HCT116 (cell line): Measurements from ENCODE around the gene OSBPL10. TPM values are rescaled to one million over a fixed set of nuclear protein-coding genes. Genes with fewer than 3 reads are reported as not detected.

ENCODE experiments used
- ATAC-seq: fragments of 200-7000 bp; cut with Tn5 transposase; 2 replicates; pipeline ENCODE4 v1.9.1; 2020; ENCODE audit warnings: mild to moderate bottlenecking, moderate library complexity
- BruUV-seq: library from RNA; stranded (reverse); fragments of 400-500 nt; replicated peaks from 2 replicates; lab custom pipeline; 2021; lab: Mats Ljungman, UMichigan
- CTCF ChIA-PET: fragments of 300-600 bp; sonication (Branson Sonifier 250); formaldehyde crosslinking; loops from one replicate; lab custom pipeline; 2021; ENCODE audit warnings: antibody characterized with exemption; lab: Charles Lee
- POLR2A ChIA-PET: fragments of 300-600, 350-600 bp; sonication (Branson Sonifier 250); formaldehyde crosslinking; loops from one replicate; lab custom pipeline; 2021; ENCODE audit warnings: antibody characterized with exemption; lab: Charles Lee
- RAD21 ChIA-PET, 2 experiments: fragments of 300-600 bp; sonication (Branson Sonifier 250); formaldehyde crosslinking; loops; one replicate each; lab custom pipeline; 2023; ENCODE audit warnings: low total read pairs in 2 of 2; ENCODE audit not compliant: uncharacterized antibody in 2 of 2, unreplicated experiment in 2 of 2, low non-redundant PET in 1 of 2; lab: Charles Lee
- DNase-seq: peaks from one replicate; pipeline ENCODE4 v3.0.0-alpha.2; 2010; ENCODE audit warnings: low read depth, low spot score
- H2AFZ ChIP-seq: fragments of 200-600 bp; shearing (Covaris generic), sonication (generic); 2 replicates; pipeline ENCODE4 v1.6.1; 2017; ENCODE audit warnings: low read depth, mixed run types, mixed read lengths, antibody characterized with exemption, low read length; ENCODE audit not compliant: poor library complexity, severe bottlenecking
- H3K27ac ChIP-seq: 2 replicates; pipeline ENCODE4 v1.5.1; 2012; ENCODE audit warnings: low read depth, low read length
- H3K27me3 ChIP-seq: fragments of 200-600 bp; sonication (generic); 2 replicates; pipeline ENCODE4 v1.6.1; 2016; ENCODE audit warnings: mixed run types, low read length, mixed read lengths; ENCODE audit not compliant: insufficient read depth
- H3K36me3 ChIP-seq, 2 experiments: fragments of 200-500 bp in 1 of 2; fragments of 200-600 bp in 1 of 2; sonication (Bioruptor generic) in 1 of 2; sonication (generic) in 1 of 2; 2 replicates each; pipeline versions ENCODE4 v1.5.1 to v1.6.1; 2014 to 2016; ENCODE audit warnings: low read length in 2 of 2, inconsistent platforms in 1 of 2, mixed read lengths in 1 of 2, mixed run types in 1 of 2; ENCODE audit not compliant: insufficient read depth in 2 of 2, control insufficient read depth in 1 of 2
- H3K4me1 ChIP-seq, 2 experiments: fragments of 200-600 bp in 1 of 2; sonication (generic) in 1 of 2; 2 replicates each; pipeline versions ENCODE4 v1.5.1 to v1.6.1; 2012 to 2017; ENCODE audit warnings: low read length in 2 of 2, inconsistent platforms in 1 of 2, mild to moderate bottlenecking in 1 of 2, mixed read lengths in 1 of 2, mixed run types in 1 of 2, moderate library complexity in 1 of 2; ENCODE audit not compliant: insufficient read depth in 2 of 2, control insufficient read depth in 1 of 2
- H3K4me2 ChIP-seq: fragments of 200-600 bp; sonication (generic); 2 replicates; pipeline ENCODE4 v1.6.1; 2017; ENCODE audit warnings: mixed run types, low read length, mixed read lengths
- H3K4me3 ChIP-seq, 2 experiments: fragments of 200-600 bp in 1 of 2; sonication (generic) in 1 of 2; replicated peaks in 1 of 2; 2 replicates each; pipeline ENCODE4 v1.5.1; 2011 to 2016; ENCODE audit warnings: low read length in 2 of 2, control low read depth in 1 of 2, low read depth in 1 of 2, mild to moderate bottlenecking in 1 of 2, mixed read lengths in 1 of 2, mixed run types in 1 of 2
- H3K79me2 ChIP-seq: fragments of 200-600 bp; sonication (generic); 2 replicates; pipeline ENCODE4 v1.6.1; 2017; ENCODE audit warnings: mild to moderate bottlenecking, mixed run types, low read length, moderate library complexity, mixed read lengths; ENCODE audit not compliant: insufficient read depth
- H3K9ac ChIP-seq: fragments of 200-600 bp; sonication (generic); 2 replicates; pipeline ENCODE4 v1.6.1; 2016; ENCODE audit warnings: low read length, mixed read lengths
- H3K9me2 ChIP-seq: fragments of 200-600 bp; sonication (generic), shearing (Covaris generic); 2 replicates; pipeline ENCODE4 v1.6.1; 2017; ENCODE audit warnings: mixed run types, mild to moderate bottlenecking, moderate library complexity; ENCODE audit not compliant: insufficient read depth
- H3K9me3 ChIP-seq, 2 experiments: fragments of 200-500 bp in 1 of 2; fragments of 200-600 bp in 1 of 2; sonication (Bioruptor generic) in 1 of 2; sonication (generic) in 1 of 2; 2 replicates each; pipeline ENCODE4 v1.6.1; 2014 to 2017; ENCODE audit warnings: low read length in 2 of 2, mixed read lengths in 2 of 2, inconsistent platforms in 1 of 2, low read depth in 1 of 2, mild to moderate bottlenecking in 1 of 2, mixed run types in 1 of 2, moderate library complexity in 1 of 2; ENCODE audit not compliant: control insufficient read depth in 1 of 2, insufficient read depth in 1 of 2
- H4K20me1 ChIP-seq: fragments of 200-600 bp; sonication (generic), shearing (Covaris generic); 2 replicates; pipeline ENCODE4 v1.6.1; 2017; ENCODE audit warnings: mixed run types, mild to moderate bottlenecking, moderate library complexity; ENCODE audit not compliant: insufficient read depth
- ATF3 ChIP-seq: IDR thresholded peaks from 2 replicates; pipeline ENCODE4 v1.6.1; 2012
- CBX3 ChIP-seq: IDR thresholded peaks from 2 replicates; pipeline ENCODE4 v1.6.1; 2012; ENCODE audit warnings: low read depth
- EZH2 ChIP-seq: fragments of 200-600 bp; sonication (generic); IDR thresholded peaks from 2 replicates; pipeline ENCODE4 v1.6.1; 2017; ENCODE audit warnings: antibody characterized with exemption, mixed run types
- FOSL1 ChIP-seq: IDR thresholded peaks from 2 replicates; pipeline ENCODE4 v1.6.1; 2012; ENCODE audit warnings: low read depth
- JUND ChIP-seq: IDR thresholded peaks from 2 replicates; pipeline ENCODE4 v1.6.1; 2012
- MAX ChIP-seq: IDR thresholded peaks from 2 replicates; pipeline ENCODE4 v1.6.1; 2012
- POLR2A ChIP-seq: IDR thresholded peaks from 2 replicates; pipeline ENCODE4 v1.7.0; 2011; ENCODE audit warnings: borderline replicate concordance; ENCODE audit not compliant: insufficient read depth, insufficient read length; ENCODE audit errors: extremely low read depth
- POLR2AphosphoS5 ChIP-seq: IDR thresholded peaks from 2 replicates; pipeline ENCODE4 v1.6.1; 2011; ENCODE audit warnings: mild to moderate bottlenecking, low read depth, low read length, moderate library complexity
- RAD21 ChIP-seq: IDR thresholded peaks from 2 replicates; pipeline ENCODE4 v1.6.1; 2012; ENCODE audit warnings: low read depth, mild to moderate bottlenecking
- REST ChIP-seq: IDR thresholded peaks from 2 replicates; pipeline ENCODE4 v1.6.1; 2012; ENCODE audit warnings: low read depth
- SP1 ChIP-seq: IDR thresholded peaks from 2 replicates; pipeline ENCODE4 v1.6.1; 2012; ENCODE audit warnings: low read depth
- SRF ChIP-seq: IDR thresholded peaks from 2 replicates; pipeline ENCODE4 v1.6.1; 2012; ENCODE audit warnings: low read depth
- TCF7L2 ChIP-seq: IDR thresholded peaks from 2 replicates; pipeline ENCODE4 v1.7.0; 2011; ENCODE audit warnings: borderline replicate concordance, inconsistent platforms; ENCODE audit not compliant: insufficient read depth, insufficient read length; ENCODE audit errors: extremely low read depth
- YY1 ChIP-seq: IDR thresholded peaks from 2 replicates; pipeline ENCODE4 v1.6.1; 2011; ENCODE audit warnings: low read length, low read depth, moderate library complexity, mild to moderate bottlenecking; ENCODE audit not compliant: insufficient replicate concordance; ENCODE audit errors: extremely low read depth
- ZFX ChIP-seq: fragments of 450-650 bp; IDR thresholded peaks from 2 replicates; pipeline ENCODE4 v1.6.1; 2017
- intact Hi-C: fragments of 100-400 bp; cut with micrococcal nuclease; formaldehyde crosslinking; loops from 2 replicates; pipeline ENCODE4 v1.10.0; 2022
- total RNA-seq: library from RNA; stranded (reverse); gene quantifications from one replicate; pipeline ENCODE4 v1.2.1, GENCODE V29; 2021; ENCODE audit not compliant: unreplicated experiment

The OSBPL10 gene
- total RNA-seq, 1 experiment from 2014 or later: 25.8 TPM

- POLR2A ChIA-PET: no interaction called here
- Histone ChIP-seq H3K9me3 (peaks cover 0 to 21% of the 10 kb centered on the region in 2 experiments; a peak in 1 of 4 replicates), H2AFZ (no peak overlapping the region), H3K27ac (no peak overlapping the region), H3K4me1 (no peaks in the 10 kb centered on the region), H3K4me3 (no peak overlapping the region), H3K79me2 (no peaks in the 10 kb centered on the region), H3K9ac (no peak overlapping the region), H3K36me3 (peaks cover 3 to 18% of the 10 kb centered on the region in 2 experiments; a peak in 2 of 4 replicates), H3K9me2 (no peaks in the 10 kb centered on the region), H3K4me2 (no peak overlapping the region), H3K27me3 (no peaks in the 10 kb centered on the region), H4K20me1 (no peaks in the 10 kb centered on the region)
- intact Hi-C loops: no loop called here
- RAD21 ChIA-PET: no interaction called here
- ATAC-seq (no peak), DNase-seq (no peak)
- no TSS peak for BruUV-seq
- TF ChIP-seq CBX3 (no peak), SRF (no peak), TCF7L2 (no peak), RAD21 (no peak), ZFX (no peak), REST (no peak), JUND (no peak), YY1 (no peak), SP1 (no peak), POLR2AphosphoS5 (no peak), POLR2A (no peak), MAX (no peak), EZH2 (no peak), FOSL1 (no peak), ATF3 (no peak)
- CTCF ChIA-PET: no interaction called here
Measured at GRCh38 chr3:31652296-31652695, 328.8 kb downstream of the OSBPL10 start.
